ENCODE results near the gene STRN3. TPM values are rescaled to one million over a fixed set of nuclear protein-coding genes. Genes with fewer than 3 reads are reported as not detected.

STRN3 gene
- total RNA-seq, 2 donors from 2014 or later: 18.1 to 18.9 TPM

GRCh38 chr14:30869551-30870155, 156.5 kb downstream of the STRN3 start:
- intact Hi-C loops (cut with DNase I): no loop called here
- 76 to 77% methylated on average over 2 of the region's 2 CpGs for WGBS, 2 donors

GRCh38 chr14:30868736-30869135, 157.4 kb downstream of the STRN3 start:
- Histone ChIP-seq H3K4me3 (no peak overlapping the region), H3K4me1 (no peaks in the 10 kb centered on the region), H3K36me3 (replicated peaks in 1 of 2; ENCODE audit: insufficient read depth in 1 of 2, low read depth in 2 of 2) (no peaks in the 10 kb centered on the region), H3K27ac (no peak overlapping the region), H3K9me3 (no peaks in the 10 kb centered on the region), H3K27me3 (no peaks in the 10 kb centered on the region)
- no peak for TF ChIP-seq POLR2A (IDR thresholded peaks at IDR 0.05)
- TF ChIP-seq, protein P1, sequence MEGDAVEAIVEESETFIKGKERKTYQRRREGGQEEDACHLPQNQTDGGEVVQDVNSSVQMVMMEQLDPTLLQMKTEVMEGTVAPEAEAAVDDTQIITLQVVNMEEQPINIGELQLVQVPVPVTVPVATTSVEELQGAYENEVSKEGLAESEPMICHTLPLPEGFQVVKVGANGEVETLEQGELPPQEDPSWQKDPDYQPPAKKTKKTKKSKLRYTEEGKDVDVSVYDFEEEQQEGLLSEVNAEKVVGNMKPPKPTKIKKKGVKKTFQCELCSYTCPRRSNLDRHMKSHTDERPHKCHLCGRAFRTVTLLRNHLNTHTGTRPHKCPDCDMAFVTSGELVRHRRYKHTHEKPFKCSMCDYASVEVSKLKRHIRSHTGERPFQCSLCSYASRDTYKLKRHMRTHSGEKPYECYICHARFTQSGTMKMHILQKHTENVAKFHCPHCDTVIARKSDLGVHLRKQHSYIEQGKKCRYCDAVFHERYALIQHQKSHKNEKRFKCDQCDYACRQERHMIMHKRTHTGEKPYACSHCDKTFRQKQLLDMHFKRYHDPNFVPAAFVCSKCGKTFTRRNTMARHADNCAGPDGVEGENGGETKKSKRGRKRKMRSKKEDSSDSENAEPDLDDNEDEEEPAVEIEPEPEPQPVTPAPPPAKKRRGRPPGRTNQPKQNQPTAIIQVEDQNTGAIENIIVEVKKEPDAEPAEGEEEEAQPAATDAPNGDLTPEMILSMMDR (IDR thresholded peaks at IDR 0.05): no peak
- WGBS, 2 donors: 95 to 97% methylated on average over 5 of the region's 5 CpGs
- intact Hi-C loops (cut with DNase I): no loop called here
- ATAC-seq (no peak), DNase-seq (no peak)

More at GRCh38 chr14:30869551-30870155, 156.5 kb downstream of the STRN3 start:
- Histone ChIP-seq H3K9me3 (no peaks in the 10 kb centered on the region), H3K4me1 (peaks cover 8% of the 10 kb centered on the region), H3K27me3 (no peaks in the 10 kb centered on the region), H3K4me3 (no peak overlapping the region), H3K27ac (no peak overlapping the region), H3K36me3 (replicated peaks in 1 of 2; ENCODE audit: insufficient read depth in 1 of 2, low read depth in 2 of 2) (no peaks in the 10 kb centered on the region)
- DNase-seq (no peak), ATAC-seq (no peak)
- TF ChIP-seq, protein P1 (IDR thresholded peaks at IDR 0.05): no peak
- TF ChIP-seq POLR2A (IDR thresholded peaks at IDR 0.05): no peak

DNA sequence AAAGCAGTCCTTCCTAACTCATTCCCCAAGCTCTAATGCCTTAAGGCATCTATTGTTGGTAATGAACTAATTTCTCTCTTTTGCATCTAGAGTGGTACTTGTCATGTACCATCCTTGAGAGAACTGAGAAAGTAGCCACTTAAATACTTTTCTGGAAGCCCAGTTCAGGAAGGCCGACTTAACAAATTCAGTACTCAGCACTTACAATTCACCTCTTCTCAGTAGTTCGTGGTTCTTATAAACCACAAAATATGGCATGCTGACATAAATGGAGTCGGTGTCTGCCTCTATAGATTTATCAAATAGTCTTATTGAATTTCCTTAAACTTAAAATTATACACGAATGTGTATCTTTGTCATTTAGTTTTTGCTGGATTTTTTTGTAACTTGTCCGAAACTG, 161.2 kb downstream of the STRN3 start:
- 76 to 89% methylated on average over 5 of the region's 5 CpGs for WGBS, 2 donors
- intact Hi-C loops (cut with DNase I): no loop called here

GRCh38 chr14:30861200-30861599, 165.0 kb downstream of the STRN3 start:
- Histone ChIP-seq H3K4me1 (no peaks in the 10 kb centered on the region), H3K9me3 (no peaks in the 10 kb centered on the region), H3K27ac (no peak overlapping the region), H3K4me3 (no peak overlapping the region), H3K36me3 (replicated peaks in 1 of 2; ENCODE audit: insufficient read depth in 1 of 2, low read depth in 2 of 2) (no peaks in the 10 kb centered on the region), H3K27me3 (no peaks in the 10 kb centered on the region)
- 80% methylated on average over 1 of the region's 1 CpG for WGBS, 2 donors
- no peak for ATAC-seq
- intact Hi-C loops (cut with DNase I): no loop called here
- TF ChIP-seq, protein P1 (IDR thresholded peaks at IDR 0.05): no peak
- TF ChIP-seq POLR2A (IDR thresholded peaks at IDR 0.05): no peak
- no peak for DNase-seq

More for the DNA sequence above, 161.2 kb downstream of the STRN3 start:
- ATAC-seq (no peak), DNase-seq (no peak)
- H3K9me3 ChIP-seq: no peaks in the 10 kb centered on the region
- no peaks in the 10 kb centered on the region for H3K27me3 ChIP-seq
- no peak overlapping the region for H3K4me3 ChIP-seq
- H3K4me1 ChIP-seq: no peaks in the 10 kb centered on the region
- TF ChIP-seq POLR2A (IDR thresholded peaks at IDR 0.05): no peak
- TF ChIP-seq, protein P1 (IDR thresholded peaks at IDR 0.05): no peak
- no peaks in the 10 kb centered on the region for H3K36me3 ChIP-seq (replicated peaks in 1 of 2; ENCODE audit: insufficient read depth in 1 of 2, low read depth in 2 of 2)
- no peak overlapping the region for H3K27ac ChIP-seq
